ENCODE data around the gene KRTAP20-3.

KRTAP20-3 gene

DNA sequence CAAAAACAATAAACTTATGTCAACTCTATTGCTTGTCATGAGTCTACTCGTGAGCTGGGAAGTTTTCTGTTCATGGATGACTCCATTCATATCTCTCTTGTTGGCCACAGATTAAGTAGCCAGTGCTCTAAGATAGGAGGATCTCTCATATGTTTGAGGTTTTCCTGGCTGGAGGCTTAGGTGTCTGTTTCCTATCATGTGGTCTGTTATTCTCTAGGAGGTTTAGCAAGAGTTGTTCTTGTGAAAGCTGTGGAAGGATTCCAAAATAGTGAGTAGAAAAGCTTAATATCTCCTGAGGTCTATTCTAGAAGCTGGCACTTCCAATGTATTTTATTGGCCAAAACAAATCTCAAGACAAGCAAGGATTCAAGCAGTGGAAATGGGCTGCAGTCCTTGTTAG lies 13.5 kb upstream of the KRTAP20-3 start:
- H3K27me3 Mint-ChIP-seq = no peaks in the 10 kb centered on the region
- H3K9me3 Mint-ChIP-seq = peaks cover 12% of the 10 kb centered on the region
- H3K4me3 Mint-ChIP-seq = no peak overlapping the region
- H3K4me1 Mint-ChIP-seq = no peaks in the 10 kb centered on the region
- DNase-seq (ENCODE audit: low spot score in 2 of 2) (no peak), ATAC-seq (replicated peaks; ENCODE audit: extremely low read depth, poor library complexity, severe bottlenecking) (no peak)
- H3K36me3 Mint-ChIP-seq (ENCODE audit: insufficient read depth) = no peaks in the 10 kb centered on the region
- no peak overlapping the region for H3K27ac Mint-ChIP-seq (ENCODE audit: low read depth)

DNA sequence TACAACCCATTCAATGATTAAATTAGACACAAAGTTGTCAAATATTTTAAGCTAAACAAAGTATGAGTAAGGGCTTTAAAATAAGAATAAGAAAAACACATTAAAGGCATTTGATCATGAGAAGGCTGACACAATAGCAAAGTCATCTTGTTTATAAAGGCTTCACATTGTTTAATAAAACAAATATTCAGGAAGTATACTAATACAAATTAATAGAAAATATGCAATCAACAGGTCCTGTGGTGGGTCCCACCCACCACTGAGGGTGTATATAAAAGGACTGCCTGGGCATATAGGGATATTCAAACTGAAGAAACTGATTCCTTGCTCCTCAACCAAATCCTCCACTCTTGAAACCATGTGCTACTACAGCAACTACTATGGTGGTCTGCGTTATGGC lies 7.8 kb upstream of the KRTAP20-3 start, which contains the start of gene KRTAP20-2:
Gene KRTAP20-2, plus strand, starts transcription at position 301 of the 400 bp plus-strand sequence. Its CDS starts 58 bp downstream, at position 359.
- no peak within 1 kb of the TSS for H3K4me3 Mint-ChIP-seq
- H3K27ac Mint-ChIP-seq (ENCODE audit: low read depth) = no peak within 1 kb of the TSS
- peaks cover 8% of the 10 kb centered on the region for H3K9me3 Mint-ChIP-seq
- H3K27me3 Mint-ChIP-seq = no peaks in the 10 kb centered on the region
- no peaks in the 10 kb centered on the region for H3K36me3 Mint-ChIP-seq (ENCODE audit: insufficient read depth)
- DNase-seq (ENCODE audit: low spot score in 2 of 2) (no peak), ATAC-seq (replicated peaks; ENCODE audit: extremely low read depth, poor library complexity, severe bottlenecking) (no peak)
- no peaks in the 10 kb centered on the region for H3K4me1 Mint-ChIP-seq

DNA sequence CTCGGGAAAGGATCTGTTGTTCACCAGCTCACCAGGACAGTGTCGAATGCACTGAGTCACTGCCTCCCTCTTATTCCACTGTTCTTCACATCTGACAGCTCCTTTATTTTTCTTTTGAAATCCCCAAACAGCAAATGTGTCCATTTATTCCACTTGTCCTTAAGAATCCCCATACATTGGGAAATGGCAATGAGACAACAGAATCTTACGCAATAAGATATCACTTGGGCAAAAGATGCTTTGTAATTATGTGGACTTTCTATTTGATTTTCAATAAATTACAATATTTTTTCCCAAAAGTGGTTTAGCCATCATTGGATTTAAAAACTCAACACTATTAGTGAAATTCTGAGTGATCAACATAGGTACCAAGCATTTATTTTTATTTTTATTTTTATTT lies 4.0 kb upstream of the KRTAP20-3 start:
- ATAC-seq (replicated peaks; ENCODE audit: extremely low read depth, poor library complexity, severe bottlenecking) (no peak), DNase-seq (ENCODE audit: low spot score in 2 of 2) (no peak)
- H3K27me3 Mint-ChIP-seq = no peaks in the 10 kb centered on the region
- H3K4me1 Mint-ChIP-seq = no peaks in the 10 kb centered on the region
- H3K36me3 Mint-ChIP-seq (ENCODE audit: insufficient read depth) = no peaks in the 10 kb centered on the region
- peaks cover 3% of the 10 kb centered on the region for H3K9me3 Mint-ChIP-seq
- no peak overlapping the region for H3K4me3 Mint-ChIP-seq
- no peak overlapping the region for H3K27ac Mint-ChIP-seq (ENCODE audit: low read depth)

DNA sequence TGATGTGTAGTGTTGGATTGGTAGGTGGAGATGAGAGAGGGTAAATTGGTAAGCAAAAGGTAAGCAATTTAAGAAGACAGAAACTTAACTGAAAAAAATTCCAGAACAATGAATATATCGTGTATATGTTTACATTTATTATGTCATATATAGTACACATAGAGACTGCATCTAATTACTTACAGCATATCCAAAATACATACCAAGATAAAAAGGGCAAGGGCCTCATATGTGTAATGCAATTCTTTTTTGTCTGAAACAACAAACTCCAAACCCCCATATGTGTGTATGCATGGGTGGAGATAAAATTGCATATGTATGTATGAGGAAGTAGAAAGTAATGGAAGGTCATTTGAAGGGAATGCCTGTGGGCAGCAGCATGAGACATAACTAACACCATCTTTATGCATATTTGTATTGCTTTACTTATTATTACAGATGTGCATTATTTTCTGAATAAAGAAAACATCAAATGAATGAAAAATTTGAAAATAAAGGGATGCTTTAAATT lies 4.3 kb downstream of the KRTAP20-3 start:
- no peaks in the 10 kb centered on the region for H3K4me1 Mint-ChIP-seq
- no peaks in the 10 kb centered on the region for H3K27me3 Mint-ChIP-seq
- no peak overlapping the region for H3K4me3 Mint-ChIP-seq
- peaks cover 5% of the 10 kb centered on the region for H3K9me3 Mint-ChIP-seq
- no peak overlapping the region for H3K27ac Mint-ChIP-seq (ENCODE audit: low read depth)
- no peak for ATAC-seq (replicated peaks; ENCODE audit: extremely low read depth, poor library complexity, severe bottlenecking)
- H3K36me3 Mint-ChIP-seq (ENCODE audit: insufficient read depth) = no peaks in the 10 kb centered on the region
- no peak for DNase-seq (ENCODE audit: low spot score in 2 of 2)

DNA sequence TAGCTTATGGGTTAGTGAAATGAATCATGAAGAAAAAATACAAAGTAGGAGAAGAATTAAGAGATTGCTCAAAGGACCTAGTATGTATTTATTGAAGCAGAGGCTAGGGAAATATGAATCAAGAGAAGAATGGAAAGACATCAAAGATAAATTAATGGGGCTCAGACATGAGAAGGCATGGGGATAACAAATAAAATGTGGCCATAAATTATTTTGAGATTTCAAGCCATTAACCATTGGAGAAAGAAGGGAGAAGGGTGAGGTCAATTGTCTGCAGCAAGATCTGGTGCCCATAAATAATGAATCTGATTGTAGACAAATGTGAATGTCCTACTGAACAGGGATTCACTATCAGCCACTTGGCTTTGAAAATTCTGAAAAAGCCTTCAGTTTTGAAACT lies 10.2 kb downstream of the KRTAP20-3 start:
- H3K36me3 Mint-ChIP-seq (ENCODE audit: insufficient read depth) = no peaks in the 10 kb centered on the region
- no peak for ATAC-seq (replicated peaks; ENCODE audit: extremely low read depth, poor library complexity, severe bottlenecking)
- no peak for DNase-seq (ENCODE audit: low spot score in 2 of 2)
- H3K27me3 Mint-ChIP-seq = no peaks in the 10 kb centered on the region
- H3K4me1 Mint-ChIP-seq = no peaks in the 10 kb centered on the region
- H3K9me3 Mint-ChIP-seq = no peaks in the 10 kb centered on the region
- no peak overlapping the region for H3K27ac Mint-ChIP-seq (ENCODE audit: low read depth)
- no peak overlapping the region for H3K4me3 Mint-ChIP-seq

DNA sequence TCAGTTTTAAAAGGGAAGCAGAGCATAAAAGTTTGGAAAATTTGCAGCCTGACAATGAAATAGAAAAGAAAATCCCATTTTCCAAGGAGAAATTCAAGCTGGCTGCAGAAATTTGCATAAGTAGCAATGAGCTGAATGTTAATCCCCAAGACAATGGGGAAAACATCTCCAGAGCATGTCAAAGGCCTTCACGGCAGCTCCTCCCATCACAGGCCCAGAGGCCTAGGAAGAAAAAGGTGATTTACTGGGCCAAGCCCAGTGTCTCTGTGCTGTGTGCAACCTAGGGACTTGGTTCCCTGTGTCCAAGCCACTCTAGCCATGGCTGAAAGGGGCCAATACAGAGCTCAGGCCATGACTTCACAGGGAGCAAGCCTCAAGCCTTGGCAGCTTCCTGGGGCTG lies 26.1 kb downstream of the KRTAP20-3 start:
- Mint-ChIP-seq H3K4me3 (no peak overlapping the region), H3K27me3 (peaks cover 9% of the 10 kb centered on the region), H3K4me1 (no peaks in the 10 kb centered on the region), H3K27ac (ENCODE audit: low read depth) (no peak overlapping the region), H3K36me3 (ENCODE audit: insufficient read depth) (no peaks in the 10 kb centered on the region), H3K9me3 (peaks cover 18% of the 10 kb centered on the region)
- ATAC-seq (replicated peaks; ENCODE audit: extremely low read depth, poor library complexity, severe bottlenecking) (no peak), DNase-seq (ENCODE audit: low spot score in 2 of 2) (no peak)

DNA sequence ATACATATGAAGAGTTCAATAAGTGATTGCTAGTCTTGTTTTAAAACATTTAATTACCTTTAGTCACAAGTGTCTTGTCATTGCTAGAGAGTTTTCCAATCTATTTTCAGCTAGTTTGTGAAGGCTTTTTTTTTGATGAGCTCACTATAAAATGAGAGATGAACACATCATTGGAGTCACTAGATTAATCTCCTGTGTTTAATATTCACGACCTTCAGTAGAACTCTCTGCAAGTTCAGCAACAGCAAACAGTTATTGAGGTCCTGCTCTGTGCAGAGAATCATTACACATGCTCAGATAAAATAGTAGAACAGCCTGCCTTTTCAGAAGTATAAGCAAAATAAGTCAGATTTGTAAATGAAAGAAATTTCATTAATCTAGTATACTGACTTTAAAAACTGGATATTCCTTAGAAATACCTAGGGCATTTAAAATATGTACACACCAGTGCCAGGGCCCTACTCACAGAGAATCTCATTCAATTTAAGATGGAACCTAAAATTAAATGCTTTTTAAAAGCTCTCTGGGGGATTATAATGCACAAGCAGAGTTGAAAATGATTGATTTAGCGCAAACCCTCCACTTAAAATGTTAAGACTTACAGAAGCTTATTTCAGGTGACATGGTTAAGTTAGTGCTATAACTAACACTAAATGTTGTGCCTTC lies 30.5 kb downstream of the KRTAP20-3 start:
- no peak for DNase-seq (ENCODE audit: low spot score in 2 of 2)
- peaks cover 6% of the 10 kb centered on the region for H3K27me3 Mint-ChIP-seq
- no peak overlapping the region for H3K4me3 Mint-ChIP-seq
- no peaks in the 10 kb centered on the region for H3K36me3 Mint-ChIP-seq (ENCODE audit: insufficient read depth)
- no peak overlapping the region for H3K27ac Mint-ChIP-seq (ENCODE audit: low read depth)
- H3K4me1 Mint-ChIP-seq = no peaks in the 10 kb centered on the region
- peaks cover 22% of the 10 kb centered on the region for H3K9me3 Mint-ChIP-seq
- ATAC-seq (replicated peaks; ENCODE audit: extremely low read depth, poor library complexity, severe bottlenecking) = no peak

DNA sequence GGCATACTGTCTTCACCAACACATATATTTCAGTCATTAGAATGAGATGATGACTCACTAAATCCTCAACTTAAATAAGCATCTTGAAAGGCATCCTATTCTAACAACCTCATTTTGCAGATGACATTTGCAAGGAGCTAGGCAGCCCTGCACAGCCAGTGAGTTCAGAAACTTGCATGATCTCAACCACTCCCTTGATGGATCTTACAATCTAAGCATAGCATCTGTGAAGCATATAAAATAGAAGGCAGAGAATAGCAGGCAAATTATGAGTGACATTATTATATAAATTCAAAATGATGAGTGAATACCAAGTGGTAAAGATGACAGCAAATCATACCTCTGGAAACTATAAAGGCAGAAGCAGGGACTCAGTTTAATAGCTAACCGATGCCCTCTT lies 31.6 kb downstream of the KRTAP20-3 start:
- no peak for DNase-seq (ENCODE audit: low spot score in 2 of 2)
- peaks cover 18% of the 10 kb centered on the region for H3K9me3 Mint-ChIP-seq

DNA sequence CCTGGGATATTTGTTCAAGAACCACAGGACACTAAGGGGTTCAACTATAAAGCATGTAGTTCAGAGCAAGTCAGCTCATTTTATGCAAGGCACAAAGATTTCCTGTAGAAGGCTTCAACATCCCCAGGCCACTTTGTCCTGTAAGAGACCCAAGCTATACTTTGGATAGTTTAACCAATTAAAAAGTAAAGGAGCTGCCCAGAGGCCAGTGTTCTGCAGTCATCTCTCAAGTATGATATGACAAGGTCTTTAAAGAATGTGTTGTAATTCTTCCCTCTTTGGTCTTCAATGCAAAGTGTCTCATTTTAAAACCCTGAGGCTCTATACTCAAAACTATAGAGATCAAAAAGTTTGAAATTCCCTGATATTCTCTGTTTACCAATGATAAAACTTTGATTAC lies 34.1 kb downstream of the KRTAP20-3 start:
- Mint-ChIP-seq H3K27me3 (no peaks in the 10 kb centered on the region), H3K4me3 (no peak overlapping the region), H3K27ac (ENCODE audit: low read depth) (no peak overlapping the region), H3K36me3 (ENCODE audit: insufficient read depth) (no peaks in the 10 kb centered on the region), H3K9me3 (peaks cover 9% of the 10 kb centered on the region), H3K4me1 (no peaks in the 10 kb centered on the region)
- DNase-seq (ENCODE audit: low spot score in 2 of 2) = no peak
- ATAC-seq (replicated peaks; ENCODE audit: extremely low read depth, poor library complexity, severe bottlenecking) = no peak

More for the DNA sequence above, 31.6 kb downstream of the KRTAP20-3 start:
- H3K4me1 Mint-ChIP-seq = no peaks in the 10 kb centered on the region
- H3K4me3 Mint-ChIP-seq = no peak overlapping the region
- no peaks in the 10 kb centered on the region for H3K27me3 Mint-ChIP-seq
- no peaks in the 10 kb centered on the region for H3K36me3 Mint-ChIP-seq (ENCODE audit: insufficient read depth)
- ATAC-seq (replicated peaks; ENCODE audit: extremely low read depth, poor library complexity, severe bottlenecking) = no peak
- no peak overlapping the region for H3K27ac Mint-ChIP-seq (ENCODE audit: low read depth)

DNA sequence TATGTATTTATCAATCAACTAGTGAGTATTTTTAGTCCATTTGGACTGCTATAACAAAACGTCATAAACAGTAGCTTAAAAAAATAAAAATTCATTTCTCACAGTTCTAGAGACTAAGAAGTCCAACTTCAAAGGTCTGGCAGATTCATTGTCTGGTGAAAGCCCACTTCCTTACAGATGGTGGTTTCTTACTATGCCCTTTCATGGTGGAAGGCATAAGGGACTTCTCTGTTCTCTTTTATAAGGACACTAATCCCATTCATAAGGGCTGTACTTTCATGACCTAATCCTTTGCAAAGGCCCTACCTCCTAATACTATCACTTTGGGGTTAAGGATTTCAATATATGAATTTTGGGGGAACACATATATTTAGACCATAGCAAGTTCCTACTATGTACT lies 37.9 kb downstream of the KRTAP20-3 start:
- DNase-seq (ENCODE audit: low spot score in 2 of 2) (no peak), ATAC-seq (replicated peaks; ENCODE audit: extremely low read depth, poor library complexity, severe bottlenecking) (no peak)
- no peak overlapping the region for H3K4me3 Mint-ChIP-seq
- H3K9me3 Mint-ChIP-seq = peaks cover 3% of the 10 kb centered on the region
- H3K4me1 Mint-ChIP-seq = no peaks in the 10 kb centered on the region
- no peaks in the 10 kb centered on the region for H3K36me3 Mint-ChIP-seq (ENCODE audit: insufficient read depth)
- H3K27me3 Mint-ChIP-seq = no peaks in the 10 kb centered on the region
- H3K27ac Mint-ChIP-seq (ENCODE audit: low read depth) = no peak overlapping the region

DNA sequence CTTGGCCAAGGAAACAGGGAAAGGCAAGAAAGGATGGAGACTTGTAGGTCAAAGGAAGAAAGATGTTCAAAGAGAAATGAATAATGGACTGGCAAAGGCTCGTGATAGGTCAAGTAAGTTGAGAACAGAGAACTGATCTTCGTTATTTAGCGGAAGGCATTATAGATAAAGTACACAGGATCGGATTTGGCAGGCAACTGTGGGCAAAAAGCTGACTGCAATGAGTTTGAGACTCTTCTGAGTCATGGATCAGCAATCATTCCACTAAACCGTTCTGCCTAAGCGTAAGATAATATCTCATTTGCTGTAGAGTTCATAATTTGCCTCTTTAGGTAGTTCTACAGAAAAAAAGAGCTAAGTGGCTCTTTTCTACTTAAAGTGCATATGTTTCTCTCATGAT lies 41.8 kb downstream of the KRTAP20-3 start:
- Mint-ChIP-seq H3K36me3 (ENCODE audit: insufficient read depth) (no peaks in the 10 kb centered on the region), H3K4me3 (no peak overlapping the region), H3K27ac (ENCODE audit: low read depth) (no peak overlapping the region), H3K9me3 (peaks cover 3% of the 10 kb centered on the region), H3K27me3 (no peaks in the 10 kb centered on the region), H3K4me1 (no peaks in the 10 kb centered on the region)
- DNase-seq (ENCODE audit: low spot score in 2 of 2) = no peak
- ATAC-seq (replicated peaks; ENCODE audit: extremely low read depth, poor library complexity, severe bottlenecking) = no peak

DNA sequence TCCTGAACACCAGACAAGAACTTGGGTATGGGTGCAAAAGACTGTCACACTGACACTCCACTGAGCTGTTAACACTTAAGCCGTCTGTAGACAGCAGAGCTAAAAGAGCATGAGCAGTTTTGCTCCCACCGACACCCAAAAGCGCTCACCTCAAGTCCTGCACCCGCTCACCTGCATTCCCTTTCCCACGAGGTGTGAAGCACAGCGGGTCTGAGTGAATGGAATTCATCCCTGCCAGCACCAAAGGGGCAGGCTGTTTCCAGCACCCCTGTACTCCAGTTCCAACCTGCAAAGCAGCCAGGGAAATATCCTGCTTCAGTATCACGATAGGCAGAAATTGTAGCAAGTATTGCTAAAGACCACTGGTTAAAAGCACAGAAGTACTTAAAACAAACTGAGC lies 47.2 kb downstream of the KRTAP20-3 start:
- no peak for DNase-seq (ENCODE audit: low spot score in 2 of 2)
- Mint-ChIP-seq H3K4me3 (no peak overlapping the region), H3K4me1 (no peaks in the 10 kb centered on the region), H3K27ac (ENCODE audit: low read depth) (no peak overlapping the region), H3K36me3 (ENCODE audit: insufficient read depth) (no peaks in the 10 kb centered on the region), H3K9me3 (no peaks in the 10 kb centered on the region), H3K27me3 (no peaks in the 10 kb centered on the region)
- no peak for ATAC-seq (replicated peaks; ENCODE audit: extremely low read depth, poor library complexity, severe bottlenecking)
